OCI-M1 (cell line): ENCODE results near the gene CHSY3.
"Not testable (repeated sequence)": the region's sequence is repeated elsewhere in the genome, so short reads cannot be mapped to it uniquely, and the experiment has no call there.

Source experiments
- DNase-seq: peaks from one replicate; lab custom pipeline; 2025; lab: John Stamatoyannopoulos, UW

Gene CHSY3

GRCh38 chr5:130164966-130165365 is 260.7 kb downstream of the CHSY3 start:
- DNase-seq: no peak

- peak; percentile 35 for DNase-seq
Observed at GRCh38 chr5:130166839-130167490, 262.7 kb downstream of the CHSY3 start.

- DNase-seq: no peak
Observed at GRCh38 chr5:130168211-130168610, 263.9 kb downstream of the CHSY3 start.

- peak; percentile 42 for DNase-seq
Observed at GRCh38 chr5:130171699-130172098, 267.4 kb downstream of the CHSY3 start.

- DNase-seq: no peak
Observed at GRCh38 chr5:130183115-130183514, 278.9 kb downstream of the CHSY3 start.

GRCh38 chr5:130189961-130190360 is 285.7 kb downstream of the CHSY3 start:
- DNase-seq: no peak

- peak; percentile 53 for DNase-seq
Observed at GRCh38 chr5:130198927-130199326, 294.7 kb downstream of the CHSY3 start.

- no peak for DNase-seq
Observed at GRCh38 chr5:130206686-130207085, 302.4 kb downstream of the CHSY3 start.

GRCh38 chr5:130213607-130214006 is 309.3 kb downstream of the CHSY3 start:
- DNase-seq: no peak

GRCh38 chr5:130216286-130216685 is 312.0 kb downstream of the CHSY3 start:
- no peak for DNase-seq

GRCh38 chr5:130222573-130222972 is 318.3 kb downstream of the CHSY3 start:
- DNase-seq: no peak

- DNase-seq: not testable (repeated sequence)
Observed at GRCh38 chr5:130226556-130226955, 322.3 kb downstream of the CHSY3 start.

- peak; percentile 61 for DNase-seq
Observed at GRCh38 chr5:130227699-130228098, 323.4 kb downstream of the CHSY3 start.

- DNase-seq: no peak
Observed at GRCh38 chr5:130231786-130232185, 327.5 kb downstream of the CHSY3 start.

- no peak for DNase-seq
Observed at GRCh38 chr5:130234816-130235215, 330.6 kb downstream of the CHSY3 start.
